T-helper 1 cell treated with Interleukin-12 subunit alpha and Interleukin-12 subunit beta and Interleukin-4 antibody, amounts not matched to agents 30 μg/mL and 1 μg/mL, for 36 hours (primary cell): ENCODE measurements around the gene DPH7.
A peak's percentile ranks its signal among the peaks of the same experiment; 100 is the strongest.
"Not testable (repeated sequence)": the region's sequence is repeated elsewhere in the genome, so short reads cannot be mapped to it uniquely, and the experiment has no call there.

ENCODE experiments used
- H3K27ac Mint-ChIP-seq: one replicate; pipeline ENCODE4 v1.8.0; 2021; ENCODE audit warnings: mild to moderate bottlenecking, mixed read lengths
- H3K27me3 Mint-ChIP-seq: one replicate; pipeline ENCODE4 v1.8.0; 2021; ENCODE audit warnings: low read depth, mixed read lengths
- H3K36me3 Mint-ChIP-seq: one replicate; pipeline ENCODE4 v1.8.0; 2021; ENCODE audit warnings: low read depth, mixed read lengths
- H3K4me1 Mint-ChIP-seq: one replicate; pipeline ENCODE4 v1.8.0; 2021; ENCODE audit warnings: low read depth, mixed read lengths
- H3K4me3 Mint-ChIP-seq: one replicate; pipeline ENCODE4 v1.8.0; 2021; ENCODE audit warnings: mild to moderate bottlenecking, moderate library complexity, mixed read lengths
- H3K9me3 Mint-ChIP-seq: one replicate; pipeline ENCODE4 v1.8.0; 2021; ENCODE audit warnings: mixed read lengths

DPH7 gene

GRCh38 chr9:137553654-137554053, 25.1 kb downstream of the DPH7 start:
- Mint-ChIP-seq H3K4me1 (peaks cover 11% of the 10 kb centered on the region), H3K36me3 (peaks cover 18% of the 10 kb centered on the region)
- not testable (repeated sequence) for H3K27ac Mint-ChIP-seq, H3K4me3 Mint-ChIP-seq, H3K9me3 Mint-ChIP-seq, H3K27me3 Mint-ChIP-seq

- Mint-ChIP-seq H3K27ac (peak overlapping the region; percentile 82), H3K4me1 (peaks cover 11% of the 10 kb centered on the region), H3K9me3 (no peaks in the 10 kb centered on the region), H3K36me3 (peaks cover 18% of the 10 kb centered on the region), H3K4me3 (peak overlapping the region; percentile 89), H3K27me3 (no peaks in the 10 kb centered on the region)
These were observed 26.5 kb downstream of the DPH7 start for GRCh38 chr9:137552022-137552768.

- Mint-ChIP-seq H3K4me3 (peak within 1 kb of the TSS; percentile 89), H3K27me3 (no peaks in the 10 kb centered on the region), H3K4me1 (peaks cover 11% of the 10 kb centered on the region), H3K9me3 (no peaks in the 10 kb centered on the region), H3K36me3 (peaks cover 15% of the 10 kb centered on the region), H3K27ac (peak within 1 kb of the TSS; percentile 82)
These were observed 27.3 kb downstream of the DPH7 start, which contains the start of gene MRPL41 for GRCh38 chr9:137551264-137552021. TSS of gene MRPL41 (plus strand) at chr9:137551879. CDS start at chr9:137552082, 203 bp downstream.

GRCh38 chr9:137550958-137551263, 27.8 kb downstream of the DPH7 start:
- not testable (repeated sequence) for H3K27ac Mint-ChIP-seq, H3K9me3 Mint-ChIP-seq, H3K27me3 Mint-ChIP-seq
- Mint-ChIP-seq H3K36me3 (peaks cover 13% of the 10 kb centered on the region), H3K4me3 (peak overlapping the region; percentile 68), H3K4me1 (peaks cover 11% of the 10 kb centered on the region)

- Mint-ChIP-seq H3K9me3 (no peaks in the 10 kb centered on the region), H3K36me3 (peaks cover 7% of the 10 kb centered on the region), H3K27me3 (no peaks in the 10 kb centered on the region), H3K4me3 (peak within 1 kb of the TSS; percentile 93), H3K27ac (peak within 1 kb of the TSS; percentile 89), H3K4me1 (peaks cover 11% of the 10 kb centered on the region)
These were observed 28.5 kb downstream of the DPH7 start, which contains the start of gene PNPLA7 for GRCh38 chr9:137550231-137550621. TSS of gene PNPLA7 (minus strand) at chr9:137550402. CDS start at chr9:137550197, 205 bp downstream.

- no peaks in the 10 kb centered on the region for H3K9me3 Mint-ChIP-seq
- no peaks in the 10 kb centered on the region for H3K27me3 Mint-ChIP-seq
- peaks cover 7% of the 10 kb centered on the region for H3K4me1 Mint-ChIP-seq
- H3K36me3 Mint-ChIP-seq = peaks cover 5% of the 10 kb centered on the region
- H3K4me3 Mint-ChIP-seq = peak overlapping the region; percentile 42
- peak overlapping the region; percentile 73 for H3K27ac Mint-ChIP-seq
These were observed 30.8 kb downstream of the DPH7 start for GRCh38 chr9:137547687-137548543.

- Mint-ChIP-seq H3K27ac (no peak overlapping the region), H3K4me1 (peaks cover 1% of the 10 kb centered on the region), H3K9me3 (no peaks in the 10 kb centered on the region), H3K27me3 (no peaks in the 10 kb centered on the region), H3K36me3 (no peaks in the 10 kb centered on the region), H3K4me3 (no peak overlapping the region)
These were observed 33.6 kb downstream of the DPH7 start for GRCh38 chr9:137545123-137545522.

GRCh38 chr9:137544176-137544760, 34.5 kb downstream of the DPH7 start:
- Mint-ChIP-seq H3K4me3 (no peak overlapping the region), H3K36me3 (no peaks in the 10 kb centered on the region), H3K4me1 (no peaks in the 10 kb centered on the region), H3K27me3 (no peaks in the 10 kb centered on the region), H3K9me3 (no peaks in the 10 kb centered on the region), H3K27ac (no peak overlapping the region)

GRCh38 chr9:137543237-137543963, 35.3 kb downstream of the DPH7 start:
- no peak overlapping the region for H3K27ac Mint-ChIP-seq

GRCh38 chr9:137542486-137542885, 36.2 kb downstream of the DPH7 start:
- Mint-ChIP-seq H3K27ac (no peak overlapping the region), H3K27me3 (no peaks in the 10 kb centered on the region), H3K9me3 (no peaks in the 10 kb centered on the region), H3K4me1 (peaks cover 2% of the 10 kb centered on the region), H3K4me3 (no peak overlapping the region), H3K36me3 (no peaks in the 10 kb centered on the region)

More at GRCh38 chr9:137543237-137543963, 35.3 kb downstream of the DPH7 start:
- no peaks in the 10 kb centered on the region for H3K4me1 Mint-ChIP-seq
- no peaks in the 10 kb centered on the region for H3K27me3 Mint-ChIP-seq
- H3K4me3 Mint-ChIP-seq = no peak overlapping the region
- no peaks in the 10 kb centered on the region for H3K36me3 Mint-ChIP-seq
- no peaks in the 10 kb centered on the region for H3K9me3 Mint-ChIP-seq

- H3K27ac Mint-ChIP-seq = no peak overlapping the region
- peaks cover 7% of the 10 kb centered on the region for H3K9me3 Mint-ChIP-seq
- peaks cover 5% of the 10 kb centered on the region for H3K36me3 Mint-ChIP-seq
- H3K27me3 Mint-ChIP-seq = no peaks in the 10 kb centered on the region
- H3K4me3 Mint-ChIP-seq = no peak overlapping the region
- peaks cover 15% of the 10 kb centered on the region for H3K4me1 Mint-ChIP-seq
These were observed 38.2 kb downstream of the DPH7 start for GRCh38 chr9:137540536-137540935.

GRCh38 chr9:137538058-137538457, 40.7 kb downstream of the DPH7 start:
- peaks cover 11% of the 10 kb centered on the region for H3K9me3 Mint-ChIP-seq
- H3K4me1 Mint-ChIP-seq = peaks cover 24% of the 10 kb centered on the region
- H3K27ac Mint-ChIP-seq = no peak overlapping the region
- no peak overlapping the region for H3K4me3 Mint-ChIP-seq
- H3K27me3 Mint-ChIP-seq = no peaks in the 10 kb centered on the region
- H3K36me3 Mint-ChIP-seq = peaks cover 5% of the 10 kb centered on the region

GRCh38 chr9:137536594-137537131, 42.1 kb downstream of the DPH7 start:
- peaks cover 11% of the 10 kb centered on the region for H3K9me3 Mint-ChIP-seq
- H3K4me3 Mint-ChIP-seq, H3K27me3 Mint-ChIP-seq, H3K36me3 Mint-ChIP-seq: not testable (repeated sequence)
- peak overlapping the region; percentile 74 for H3K27ac Mint-ChIP-seq
- H3K4me1 Mint-ChIP-seq = peaks cover 24% of the 10 kb centered on the region
